Islet precursor cell (in vitro differentiated cells): ENCODE results near the gene TAF1.
"Not testable (repeated sequence)": the region's sequence is repeated elsewhere in the genome, so short reads cannot be mapped to it uniquely, and the experiment has no call there.

ENCODE experiments used
- DNase-seq: peaks from one replicate; pipeline ENCODE4 v3.0.0-alpha.2; 2018

The TAF1 gene

DNA sequence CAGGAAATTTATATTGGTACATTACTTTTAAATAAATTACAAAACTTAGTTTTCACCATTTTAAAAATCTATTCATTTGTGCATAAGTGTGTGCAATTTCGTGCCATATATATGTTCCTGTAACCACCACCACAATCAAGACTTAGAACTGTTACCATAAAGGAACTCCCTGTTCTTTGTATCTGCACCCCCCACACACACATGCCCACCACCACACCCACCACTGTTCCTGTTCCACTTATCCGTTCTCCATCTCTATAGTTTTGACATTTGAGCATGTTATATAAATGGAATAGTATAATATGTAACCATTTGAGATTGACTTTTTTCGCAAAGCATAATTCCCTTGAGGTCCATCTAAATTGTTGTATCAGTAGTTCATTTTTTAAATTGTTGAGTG, 73.7 kb downstream of the TAF1 start:
- no peak for DNase-seq

- DNase-seq: no peak
Observed at GRCh38 chrX:71440401-71440800, 74.2 kb downstream of the TAF1 start.

GRCh38 chrX:71441809-71442208, 75.7 kb downstream of the TAF1 start:
- DNase-seq: not testable (repeated sequence)

GRCh38 chrX:71450433-71451106, 84.4 kb downstream of the TAF1 start:
- no peak for DNase-seq

- not testable (repeated sequence) for DNase-seq
Observed at GRCh38 chrX:71451518-71451917, 85.4 kb downstream of the TAF1 start.

DNA sequence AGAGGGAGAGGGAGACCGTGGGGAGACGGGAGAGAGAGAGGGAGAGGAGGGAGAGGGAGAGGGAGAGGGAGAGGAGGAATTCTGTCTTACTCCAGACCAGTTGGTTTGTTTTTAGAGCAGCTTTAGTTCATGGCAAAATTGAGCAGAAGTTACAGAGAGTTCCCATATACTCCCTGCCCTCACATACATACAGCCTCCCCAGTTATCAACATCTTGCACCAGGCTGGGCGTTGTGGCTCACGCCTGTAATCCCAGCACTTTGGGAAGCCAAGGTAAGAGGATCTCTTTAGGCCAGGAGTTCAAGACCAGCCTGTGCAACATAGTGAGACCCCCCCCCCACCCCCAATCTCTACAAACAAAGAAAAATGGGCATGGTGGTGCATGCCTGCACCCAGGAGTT, 86.9 kb downstream of the TAF1 start:
- no peak for DNase-seq

DNA sequence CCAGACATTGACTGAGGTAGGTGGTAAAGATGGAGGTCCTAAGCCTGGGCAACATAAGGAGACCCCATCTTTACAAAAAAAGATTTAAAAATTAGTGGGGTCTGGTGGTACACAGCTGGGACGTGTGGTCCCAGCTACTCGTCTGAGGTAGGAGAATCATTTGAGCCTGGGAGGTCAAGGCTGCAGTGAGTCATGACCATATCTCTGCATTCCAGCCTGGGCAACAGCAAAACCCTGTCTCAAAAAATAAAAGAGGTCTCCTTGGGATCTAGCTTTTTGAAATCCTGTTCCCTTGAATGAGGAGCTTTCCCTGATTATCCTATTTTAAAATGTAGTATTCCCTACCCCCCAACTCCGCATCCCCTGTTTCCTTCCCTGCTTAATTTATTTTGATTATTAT, 88.1 kb downstream of the TAF1 start:
- no peak for DNase-seq

- DNase-seq: no peak
Observed at GRCh38 chrX:71458866-71459265, 92.7 kb downstream of the TAF1 start.

- DNase-seq: no peak
Observed at GRCh38 chrX:71464968-71465367, 98.8 kb downstream of the TAF1 start.

GRCh38 chrX:71466979-71467523, 100.9 kb downstream of the TAF1 start:
- DNase-seq: no peak

DNA sequence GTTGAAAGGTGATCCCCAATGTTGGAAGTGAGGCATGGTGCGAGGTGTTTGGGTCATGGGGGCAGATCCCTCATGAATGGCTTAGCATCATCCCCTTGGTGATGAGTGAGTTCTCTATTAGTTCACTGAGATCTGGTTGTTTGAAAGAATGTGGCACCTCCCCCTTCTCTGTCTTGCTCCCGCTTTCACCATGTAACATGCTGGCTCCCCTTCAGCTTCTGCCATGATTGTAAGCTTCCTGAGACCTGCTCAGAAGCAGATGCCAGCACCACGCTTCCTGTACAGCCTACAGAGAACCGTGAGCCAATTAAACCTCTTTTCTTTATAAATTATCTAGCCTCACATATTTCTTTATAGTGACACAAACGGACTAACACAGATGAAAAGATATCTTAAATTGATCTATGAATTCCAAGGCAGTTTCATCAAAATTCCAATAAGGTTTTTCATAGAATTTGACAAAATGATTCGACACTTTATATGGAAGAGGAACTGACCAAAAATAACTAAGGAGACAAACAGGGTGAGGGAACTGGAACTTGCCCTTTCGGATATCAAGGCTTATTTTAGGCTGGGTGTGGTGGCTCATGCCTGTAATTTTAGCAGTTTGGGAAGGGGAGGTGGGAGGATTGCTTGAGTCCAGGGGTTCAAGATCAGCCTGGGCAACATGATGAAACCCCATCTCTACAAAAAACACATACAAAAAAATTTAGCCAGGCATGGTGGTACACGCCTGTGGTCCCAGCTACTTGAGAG, 109.8 kb downstream of the TAF1 start:
- no peak for DNase-seq

- DNase-seq: no peak
Observed at GRCh38 chrX:71482228-71482958, 116.2 kb downstream of the TAF1 start.

DNA sequence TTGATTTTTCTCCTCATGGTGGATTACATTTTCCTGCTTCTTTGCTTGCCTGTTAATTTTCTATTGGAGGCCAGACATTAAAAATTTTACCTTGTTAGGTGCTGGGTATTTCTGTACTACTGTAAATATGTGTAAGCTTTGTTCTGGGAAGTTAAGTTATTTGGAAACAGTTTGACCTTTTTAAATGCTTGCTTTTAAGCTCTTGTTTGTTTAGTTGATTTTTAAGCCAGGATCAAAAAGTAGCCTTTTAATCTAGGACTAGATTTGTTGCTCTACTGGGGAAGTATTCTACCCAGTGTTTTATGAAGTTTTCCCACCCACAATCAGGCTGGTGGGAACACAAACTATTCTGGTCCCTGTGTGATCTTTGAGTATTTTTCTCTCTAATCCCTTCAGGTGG, 121.7 kb downstream of the TAF1 start:
- DNase-seq: no peak

DNA sequence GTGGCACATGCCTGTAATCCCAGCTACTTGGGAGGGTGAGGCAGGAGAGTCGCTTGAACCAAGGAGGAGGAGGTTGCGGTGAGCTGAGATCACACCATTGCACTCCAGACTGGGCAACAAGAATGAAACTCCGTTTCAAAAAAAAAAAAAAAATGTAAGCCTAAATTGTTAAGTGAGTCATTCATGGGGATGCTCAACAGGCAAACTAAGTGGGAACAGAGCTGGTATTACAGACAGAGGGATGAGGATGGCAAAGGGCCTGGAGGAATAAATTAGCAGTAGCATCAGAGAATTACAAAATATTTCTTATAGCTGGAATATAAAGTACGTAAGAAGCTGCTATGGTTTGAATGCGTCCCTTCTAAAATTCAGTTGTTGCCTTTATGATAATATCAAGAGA, 123.4 kb downstream of the TAF1 start:
- DNase-seq: no peak

DNA sequence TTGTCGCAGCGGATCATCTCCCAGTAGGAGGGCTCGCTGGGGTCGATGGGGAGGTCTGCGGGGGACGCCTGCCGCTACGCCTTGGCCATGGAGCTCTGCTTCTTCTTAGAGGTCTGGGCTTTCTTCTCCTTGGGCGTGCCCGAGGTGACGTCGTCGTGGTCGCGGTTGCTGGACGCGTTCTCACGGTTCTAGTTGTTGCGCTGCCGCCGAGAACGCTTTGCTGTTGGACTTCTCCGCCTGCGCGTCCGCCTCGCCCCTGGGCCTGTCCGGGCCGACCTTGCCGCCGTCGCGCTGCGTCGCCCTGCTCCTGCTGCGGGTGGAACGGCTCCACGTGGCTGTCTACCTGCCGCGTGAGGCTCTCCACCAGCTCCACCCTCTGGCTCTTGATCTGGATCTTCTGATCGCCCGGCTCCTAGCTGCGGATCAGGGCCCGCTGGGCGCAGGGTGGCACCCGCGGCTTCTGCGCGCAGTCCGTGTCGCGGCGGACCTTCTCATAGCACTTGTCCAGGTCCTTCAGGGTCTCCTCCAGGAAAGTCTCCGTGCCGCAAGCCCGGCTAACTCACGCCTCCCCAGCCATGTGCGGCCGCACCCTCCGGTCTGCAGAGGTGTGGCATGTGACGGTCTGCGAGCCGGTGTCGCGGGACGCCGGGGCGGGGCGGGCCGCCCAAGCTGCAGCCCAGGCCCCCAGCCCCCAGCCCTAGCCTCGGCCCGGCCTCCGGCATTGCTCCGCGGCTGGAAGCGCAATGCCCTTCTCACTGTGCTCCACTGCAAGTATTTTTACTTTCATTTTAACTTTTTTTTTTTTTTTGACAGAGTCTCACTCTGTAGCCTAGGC, 126.3 kb downstream of the TAF1 start:
- no peak for DNase-seq

- DNase-seq: no peak
Observed at GRCh38 chrX:71493111-71493613, 127.0 kb downstream of the TAF1 start.

DNA sequence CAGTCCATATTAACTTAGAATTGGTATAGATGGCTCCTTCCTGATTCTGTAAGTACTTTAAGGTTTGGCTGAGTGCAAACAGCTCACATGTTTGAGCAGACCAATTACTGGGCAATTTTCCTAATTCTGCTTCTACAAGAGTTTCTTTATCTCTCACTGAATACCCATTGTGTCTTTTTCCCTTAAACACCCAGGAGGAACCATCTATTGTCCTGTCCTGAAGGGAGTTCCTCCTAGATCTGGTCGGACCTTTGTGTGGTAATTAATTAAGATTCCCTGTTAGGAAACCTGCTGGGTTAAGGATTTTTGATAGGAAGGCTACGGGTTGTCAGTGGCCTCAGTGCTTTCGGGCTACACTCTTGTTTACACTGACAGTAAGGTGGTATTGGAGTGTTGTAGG, 129.8 kb downstream of the TAF1 start:
- DNase-seq: not testable (repeated sequence)

GRCh38 chrX:71496476-71496875, 130.3 kb downstream of the TAF1 start:
- DNase-seq: no peak

GRCh38 chrX:71502080-71502479, 135.9 kb downstream of the TAF1 start:
- DNase-seq: not testable (repeated sequence)

DNA sequence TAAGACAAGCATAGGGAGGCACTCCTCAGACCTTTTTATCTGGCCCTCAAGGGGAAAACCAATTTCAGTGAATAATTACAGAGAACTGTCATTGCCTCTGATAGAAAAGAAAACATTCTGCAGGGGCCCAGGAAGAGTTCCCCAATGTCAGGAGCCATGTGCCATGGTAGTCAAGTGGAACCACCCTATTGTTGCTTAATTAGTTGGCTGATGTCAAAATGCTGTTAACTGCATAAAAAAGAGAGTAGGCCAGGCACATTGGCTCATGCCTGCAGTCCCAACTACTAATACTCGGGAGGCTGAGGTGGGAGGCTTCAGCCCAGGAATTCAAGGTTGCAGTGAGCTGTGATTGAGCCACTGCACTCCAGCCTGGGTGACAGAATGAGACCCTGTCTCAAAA, 138.2 kb downstream of the TAF1 start:
- DNase-seq: no peak

DNA sequence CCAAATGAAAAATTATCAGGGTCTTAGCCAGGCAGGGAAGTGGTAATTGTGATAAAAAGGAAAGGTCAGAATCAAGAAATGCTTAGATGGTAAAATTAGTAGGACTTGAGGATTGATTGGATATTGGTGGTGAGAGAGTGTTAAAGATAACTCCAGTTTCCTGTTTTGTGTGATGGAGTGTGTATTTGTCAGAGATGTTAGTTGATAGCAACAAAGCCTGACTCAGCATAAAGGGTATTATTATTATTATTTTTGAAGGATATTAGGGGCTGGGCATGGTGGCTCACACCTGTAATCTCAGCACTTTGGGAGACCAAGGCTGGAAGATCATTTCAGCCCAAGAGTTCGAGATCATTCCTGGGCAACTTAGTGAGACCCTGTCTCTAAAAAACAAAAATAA, 143.1 kb downstream of the TAF1 start:
- no peak for DNase-seq

DNA sequence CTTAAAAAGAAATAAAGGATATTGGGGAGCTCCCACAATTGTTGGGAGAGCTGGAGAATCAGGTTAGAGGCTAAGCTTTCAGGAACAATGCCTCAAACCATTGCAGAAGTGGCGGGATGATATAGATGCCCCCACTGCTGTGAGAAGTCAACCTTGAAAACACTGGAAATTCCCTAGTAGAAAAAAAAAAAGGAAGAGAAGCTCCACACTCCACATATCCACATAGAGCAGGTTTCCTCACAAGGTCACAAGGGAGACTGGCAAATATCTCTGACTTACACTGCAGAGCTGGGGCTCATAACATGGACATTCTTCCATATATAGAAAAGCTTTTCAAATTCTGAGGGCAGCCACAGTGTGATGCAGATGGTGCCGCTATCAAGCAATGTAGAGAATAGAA, 144.0 kb downstream of the TAF1 start:
- no peak for DNase-seq

DNA sequence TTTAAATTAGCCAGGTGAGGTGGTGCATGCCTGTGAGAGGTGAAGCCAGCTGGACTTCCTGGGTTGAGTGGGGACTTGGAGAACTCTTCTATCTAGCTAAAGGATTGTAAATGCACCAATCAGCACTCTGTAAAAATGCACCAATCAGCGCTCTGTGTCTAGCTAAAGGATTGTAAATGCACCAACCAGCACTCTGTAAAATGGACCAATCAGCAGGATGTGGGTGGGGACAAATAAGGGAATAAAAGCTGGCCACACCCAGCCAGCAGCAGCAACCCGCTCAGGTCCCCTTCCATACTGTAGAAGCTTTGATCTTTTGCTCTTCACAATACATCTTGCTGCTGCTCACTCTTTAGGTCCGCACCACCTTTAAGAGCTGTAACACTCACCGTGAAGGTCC, 147.6 kb downstream of the TAF1 start:
- not testable (repeated sequence) for DNase-seq
